SK-N-SH (cell line): ENCODE data around the gene HS3ST1. TPM values are rescaled to one million over a fixed set of nuclear protein-coding genes. Genes with fewer than 3 reads are reported as not detected.

ENCODE experiments used
- CTCF ChIA-PET: fragments of 300-600, 350-600 bp; formaldehyde crosslinking; extraction: SDS; loops from one replicate; lab custom pipeline; 2021; lab: Yijun Ruan, JAX
- POLR2A ChIA-PET: fragments of 350-600 bp; sonication (Branson Sonifier 250); formaldehyde crosslinking; extraction: SDS; loops from one replicate; lab custom pipeline; 2020; ENCODE audit warnings: antibody characterized with exemption, inconsistent platforms; lab: Yijun Ruan, JAX
- DNase-seq: peaks from one replicate; pipeline ENCODE4 v3.0.0; 2012
- H2AFZ ChIP-seq: fragments of 200-600 bp; sonication (generic); 2 replicates; pipeline ENCODE4 v1.8.1; 2016; ENCODE audit warnings: antibody characterized with exemption, mild to moderate bottlenecking, low read depth
- H3F3A ChIP-seq: fragments of 200-600 bp; sonication (generic); replicated peaks from 2 replicates; pipeline ENCODE3; 2016; ENCODE audit warnings: antibody characterized with exemption, mild to moderate bottlenecking; ENCODE audit not compliant: insufficient read depth
- H3K27ac ChIP-seq, 2 experiments: fragments of 200-500 bp in 1 of 2; fragments of 200-600 bp in 1 of 2; sonication (Bioruptor generic) in 1 of 2; sonication (generic), shearing (Covaris generic) in 1 of 2; 2 replicates each; pipeline versions ENCODE4 v1.5.1 to v1.6.1; 2014 to 2016; ENCODE audit warnings: low read depth in 2 of 2, inconsistent platforms in 1 of 2, low read length in 1 of 2, mild to moderate bottlenecking in 1 of 2, mixed read lengths in 1 of 2
- H3K27me3 ChIP-seq: fragments of 200-600 bp; sonication (generic), shearing (Covaris generic); 2 replicates; pipeline ENCODE4 v1.6.1; 2016; ENCODE audit warnings: mixed run types; ENCODE audit not compliant: insufficient read depth
- H3K36me3 ChIP-seq, 2 experiments: fragments of 200-500 bp in 1 of 2; fragments of 200-600 bp in 1 of 2; sonication (Bioruptor generic) in 1 of 2; sonication (generic) in 1 of 2; replicated peaks in 1 of 2; 2 replicates each; pipeline versions ENCODE3 to v1.5.1; 2014 to 2016; ENCODE audit warnings: low read length in 1 of 2, mild to moderate bottlenecking in 1 of 2; ENCODE audit not compliant: insufficient read depth in 2 of 2, control insufficient read depth in 1 of 2
- H3K4me1 ChIP-seq, 2 experiments: fragments of 200-500 bp in 1 of 2; fragments of 200-600 bp in 1 of 2; sonication (Bioruptor generic) in 1 of 2; sonication (generic), shearing (Covaris generic) in 1 of 2; 2 replicates each; pipeline versions ENCODE4 v1.5.1 to v1.6.1; 2014 to 2016; ENCODE audit warnings: low read depth in 1 of 2, low read length in 1 of 2, mixed run types in 1 of 2; ENCODE audit not compliant: insufficient read depth in 2 of 2, control insufficient read depth in 1 of 2
- H3K4me2 ChIP-seq: fragments of 200-600 bp; sonication (generic), shearing (Covaris generic); 2 replicates; pipeline ENCODE4 v1.6.1; 2017; ENCODE audit warnings: mixed run types
- H3K4me3 ChIP-seq, 2 experiments: fragments of 200-500 bp in 1 of 2; fragments of 200-600 bp in 1 of 2; sonication (Bioruptor generic) in 1 of 2; sonication (generic), shearing (Covaris generic) in 1 of 2; 2 replicates each; pipeline versions ENCODE4 v1.5.1 to v1.8.1; 2014 to 2016; ENCODE audit warnings: low read depth in 2 of 2, inconsistent platforms in 1 of 2, low read length in 1 of 2, mild to moderate bottlenecking in 1 of 2, mixed read lengths in 1 of 2, moderate library complexity in 1 of 2
- H3K79me2 ChIP-seq: fragments of 200-600 bp; sonication (generic); 2 replicates; pipeline ENCODE4 v1.8.1; 2017; ENCODE audit warnings: mild to moderate bottlenecking; ENCODE audit not compliant: insufficient read depth
- H3K9ac ChIP-seq: fragments of 200-600 bp; sonication (generic); 2 replicates; pipeline ENCODE4 v1.6.1; 2017; ENCODE audit warnings: mixed run types
- H3K9me2 ChIP-seq: fragments of 200-600 bp; sonication (generic); 2 replicates; pipeline ENCODE4 v1.6.1; 2017; ENCODE audit warnings: mixed run types
- H3K9me3 ChIP-seq: fragments of 200-600 bp; sonication (generic); 2 replicates; pipeline ENCODE4 v1.6.1; 2017; ENCODE audit warnings: mixed run types, mild to moderate bottlenecking, moderate library complexity
- H4K20me1 ChIP-seq: fragments of 200-600 bp; sonication (generic); 2 replicates; pipeline ENCODE4 v1.6.1; 2017; ENCODE audit warnings: mild to moderate bottlenecking, mixed run types; ENCODE audit not compliant: insufficient read depth
- ELF1 ChIP-seq: IDR thresholded peaks from 2 replicates; pipeline ENCODE4 v1.4.0; 2012
- EZH2phosphoT487 ChIP-seq: fragments of 200-600 bp; sonication (generic); IDR thresholded peaks from 2 replicates; pipeline ENCODE4 v1.6.1; 2017; ENCODE audit warnings: low read depth, mixed run types, mild to moderate bottlenecking, antibody characterized with exemption, moderate library complexity, borderline replicate concordance
- FOSL2 ChIP-seq: IDR thresholded peaks from 2 replicates; pipeline ENCODE4 v1.4.0; 2012; ENCODE audit warnings: low read depth, mild to moderate bottlenecking, moderate library complexity, borderline replicate concordance
- FOXM1 ChIP-seq: IDR thresholded peaks from 2 replicates; pipeline ENCODE4 v1.4.0; 2012; ENCODE audit warnings: low read depth, mild to moderate bottlenecking
- GATA2 ChIP-seq: sonication (generic); formaldehyde crosslinking; IDR thresholded peaks from 2 replicates; pipeline ENCODE4 v1.5.0; 2020; ENCODE audit warnings: mild to moderate bottlenecking, missing genetic modification reagents
- JUND ChIP-seq: IDR thresholded peaks from 2 replicates; pipeline ENCODE4 v1.4.0; 2012
- MAX ChIP-seq: IDR thresholded peaks from 2 replicates; pipeline ENCODE4 v1.4.0; 2012; ENCODE audit warnings: low read depth
- MXI1 ChIP-seq: IDR thresholded peaks from 2 replicates; pipeline ENCODE4 v1.6.1; 2012; ENCODE audit warnings: mild to moderate bottlenecking, low read depth, low read length, improper control_type of control experiment
- NFIC ChIP-seq: IDR thresholded peaks from 2 replicates; pipeline ENCODE4 v1.4.0; 2012; ENCODE audit warnings: borderline replicate concordance
- NRF1 ChIP-seq: IDR thresholded peaks from 2 replicates; pipeline ENCODE4 v1.6.1; 2012; ENCODE audit warnings: low read depth, mild to moderate bottlenecking, low read length
- REST ChIP-seq: IDR thresholded peaks from 2 replicates; pipeline ENCODE4 v1.6.1; 2012; ENCODE audit warnings: mild to moderate bottlenecking, low read depth, low read length, moderate library complexity
- RXRA ChIP-seq: IDR thresholded peaks from 2 replicates; pipeline ENCODE4 v1.4.0; 2012; ENCODE audit warnings: low read depth, mild to moderate bottlenecking, borderline replicate concordance
- SMC3 ChIP-seq: IDR thresholded peaks from 2 replicates; pipeline ENCODE4 v1.6.1; 2012; ENCODE audit warnings: low read depth, low read length, improper control_type of control experiment
- TAF1 ChIP-seq: IDR thresholded peaks from 2 replicates; pipeline ENCODE4 v1.6.1; 2012; ENCODE audit warnings: low read depth, mild to moderate bottlenecking, low read length, moderate library complexity, borderline replicate concordance
- TCF12 ChIP-seq: IDR thresholded peaks from 2 replicates; pipeline ENCODE4 v1.4.0; 2012
- USF2 ChIP-seq: fragments of 150-350 bp; IDR thresholded peaks from 2 replicates; pipeline ENCODE4 v1.6.1; 2017; ENCODE audit warnings: antibody characterized with exemption, low read length, low read depth, borderline replicate concordance
- ZBTB33 ChIP-seq: IDR thresholded peaks from 2 replicates; pipeline ENCODE4 v1.4.0; 2012; ENCODE audit warnings: low read depth, borderline replicate concordance
- WGBS: methylation state at CpG from one replicate; pipeline ENCODE4 v1.1.6; 2017; ENCODE audit warnings: low lambda C conversion rate; 5-methylcytosine and 5-hydroxymethylcytosine counted together
- polyA plus RNA-seq, 3 experiments: library from polyadenylated mRNA; depleted of rRNA; stranded (reverse); fragments of >200 nt; gene quantifications; 2 replicates each; pipeline ENCODE4 v1.2.3, GENCODE V29; 2012

HS3ST1 gene
- polyA plus RNA-seq, 1 of the 3 experiments (the other 2 are of a cell fraction), result not detected

- no peaks in the 10 kb centered on the region for H3K4me1 ChIP-seq
- no peaks in the 10 kb centered on the region for H3K9me2 ChIP-seq
- H3F3A ChIP-seq, result no peaks in the 10 kb centered on the region
- H3K79me2 ChIP-seq, result no peaks in the 10 kb centered on the region
- H3K27ac ChIP-seq, result no peak overlapping the region
- no peak overlapping the region for H2AFZ ChIP-seq
- H4K20me1 ChIP-seq, result no peaks in the 10 kb centered on the region
- H3K9ac ChIP-seq, result no peak overlapping the region
- H3K4me3 ChIP-seq, result no peak overlapping the region
- ChIA-PET POLR2A (no interaction called here), CTCF (no interaction called here)
- TF ChIP-seq NFIC (no peak), JUND (no peak), MAX (no peak), ZBTB33 (no peak), FOSL2 (no peak), MXI1 (no peak), SMC3 (no peak), TCF12 (no peak), NRF1 (no peak), TAF1 (no peak), RXRA (no peak), ELF1 (no peak), FOXM1 (no peak), GATA2 (CRISPR knock-in tag) (no peak), REST (no peak), EZH2phosphoT487 (no peak), USF2 (no peak)
- 5% methylated on average over 1 of the region's 1 CpG for WGBS
- no peaks in the 10 kb centered on the region for H3K36me3 ChIP-seq
- no peaks in the 10 kb centered on the region for H3K27me3 ChIP-seq
- no peak overlapping the region for H3K4me2 ChIP-seq
- no peaks in the 10 kb centered on the region for H3K9me3 ChIP-seq
- DNase-seq, result no peak
These were observed 23.0 kb upstream of the HS3ST1 start for GRCh38 chr4:11451716-11452115.
